DOHH2 (cell line): ENCODE data around the gene MDP1.

Source experiments
- CTCF ChIP-seq: fragments of 200-600 bp; sonication (generic); IDR thresholded peaks from one replicate; pipeline ENCODE4 v1.5.1; 2014; ENCODE audit warnings: antibody characterized with exemption, mild to moderate bottlenecking, low read depth, low read length; ENCODE audit not compliant: poor library complexity, severe bottlenecking
- EZH2phosphoT487 ChIP-seq: fragments of 200-600 bp; sonication (generic); IDR thresholded peaks from 2 replicates; pipeline ENCODE4 v1.6.1; 2017; ENCODE audit warnings: borderline replicate concordance, mild to moderate bottlenecking, antibody characterized with exemption, low read length, moderate library complexity, mixed read lengths

GRCh38 chr14:24240110-24240918 lies 24.4 kb upstream of the MDP1 start:
- TF ChIP-seq CTCF (no peak), EZH2phosphoT487 (no peak)
